VCaP (cell line): ENCODE results near the gene GALNT9.

ENCODE experiments used
- H3K27ac ChIP-seq: fragments of 450-650 bp; 2 replicates; pipeline ENCODE4 v1.5.1; 2017
- CTCF ChIP-seq: fragments of 450-650 bp; conservative IDR thresholded peaks from 2 replicates; pipeline ENCODE4 v1.5.1; 2017; ENCODE audit warnings: mild to moderate bottlenecking, moderate library complexity

Gene GALNT9

GRCh38 chr12:132264086-132265010 lies 65.0 kb downstream of the GALNT9 start:
- TF ChIP-seq CTCF = no peak
- H3K27ac ChIP-seq = no peak overlapping the region

- no peak overlapping the region for H3K27ac ChIP-seq
- TF ChIP-seq CTCF = no peak
Observed at GRCh38 chr12:132263451-132264049, 65.8 kb downstream of the GALNT9 start.

- no peak for TF ChIP-seq CTCF
- H3K27ac ChIP-seq = no peak overlapping the region
Observed at GRCh38 chr12:132263061-132263360, 66.4 kb downstream of the GALNT9 start.

- no peak for TF ChIP-seq CTCF
- no peak overlapping the region for H3K27ac ChIP-seq
Observed at GRCh38 chr12:132262256-132263060, 66.9 kb downstream of the GALNT9 start.

- TF ChIP-seq CTCF = no peak
- H3K27ac ChIP-seq = no peak overlapping the region
Observed at GRCh38 chr12:132261328-132262138, 67.9 kb downstream of the GALNT9 start.

GRCh38 chr12:132260721-132261120 lies 68.7 kb downstream of the GALNT9 start:
- no peak for TF ChIP-seq CTCF
- no peak overlapping the region for H3K27ac ChIP-seq
